Epithelial cell of esophagus (primary cell): Measurements from ENCODE around the gene FUT1.

Experiments
- DNase-seq: peaks from one replicate; pipeline ENCODE4 v3.0.0; 2010; ENCODE audit warnings: low read depth
- H3K4me3 ChIP-seq: 2 replicates; pipeline ENCODE4 v1.5.1; 2011; ENCODE audit warnings: mild to moderate bottlenecking, low read length, control low read depth
- CTCF ChIP-seq: IDR thresholded peaks from 2 replicates; pipeline ENCODE4 v1.5.1; 2011; ENCODE audit warnings: low read depth, mild to moderate bottlenecking, low read length, control low read depth, inconsistent platforms; ENCODE audit not compliant: insufficient read depth; ENCODE audit errors: missing control alignments

The FUT1 gene

GRCh38 chr19:48726556-48726955, 25.9 kb downstream of the FUT1 start:
- no peak overlapping the region for H3K4me3 ChIP-seq
- TF ChIP-seq CTCF, result no peak
- DNase-seq, result no peak

- H3K4me3 ChIP-seq, result no peak overlapping the region
- DNase-seq, result peak; percentile 86
- no peak for TF ChIP-seq CTCF
Measured at GRCh38 chr19:48724796-48725753, 27.4 kb downstream of the FUT1 start.

- H3K4me3 ChIP-seq, result no peak overlapping the region
- no peak for TF ChIP-seq CTCF
Measured at GRCh38 chr19:48722196-48722708, 30.2 kb downstream of the FUT1 start.

GRCh38 chr19:48720613-48721296, 31.7 kb downstream of the FUT1 start:
- peak overlapping the region; percentile 74 for H3K4me3 ChIP-seq
- TF ChIP-seq CTCF, result no peak
- DNase-seq, result peak; percentile 100

More at GRCh38 chr19:48722196-48722708, 30.2 kb downstream of the FUT1 start:
- DNase-seq, result no peak

GRCh38 chr19:48720251-48720612, 32.2 kb downstream of the FUT1 start:
- H3K4me3 ChIP-seq, result peak overlapping the region; percentile 74
- TF ChIP-seq CTCF, result no peak
- no peak for DNase-seq

- TF ChIP-seq CTCF, result no peak
- H3K4me3 ChIP-seq, result peak within 1 kb of the TSS; percentile 74
- no peak for DNase-seq
Measured at GRCh38 chr19:48719263-48720171, 32.9 kb downstream of the FUT1 start, which contains the start of gene MAMSTR. MAMSTR (minus strand) TSS chr19:48719725; CDS start chr19:48719031, 694 bp downstream.
